Subcutaneous abdominal adipose tissue (tissue), 5 donors: ENCODE results near the gene KRTAP4-11.
"Not testable (repeated sequence)": the region's sequence is repeated elsewhere in the genome, so short reads cannot be mapped to it uniquely, and the experiment has no call there.

Experiments used
- H3K27ac ChIP-seq: one replicate; pipeline ENCODE4 v1.7.0; 2013; ENCODE audit warnings: low read depth, mild to moderate bottlenecking, inconsistent platforms, low read length, moderate library complexity
- H3K27me3 ChIP-seq, 5 donors: one replicate each; pipeline ENCODE4 v1.7.0; 2013; ENCODE audit warnings: low read length in 5 of 5, inconsistent platforms in 1 of 5; ENCODE audit not compliant: control insufficient read depth in 5 of 5, insufficient read depth in 4 of 5
- H3K36me3 ChIP-seq, 5 donors: one replicate each; pipeline ENCODE4 v1.7.0; 2013; ENCODE audit warnings: low read length in 5 of 5; ENCODE audit not compliant: control insufficient read depth in 5 of 5, insufficient read depth in 5 of 5
- H3K4me1 ChIP-seq, 5 donors: one replicate each; pipeline ENCODE4 v1.7.0; 2013; ENCODE audit warnings: low read length in 5 of 5, mild to moderate bottlenecking in 3 of 5, moderate library complexity in 1 of 5; ENCODE audit not compliant: control insufficient read depth in 5 of 5, insufficient read depth in 5 of 5
- H3K4me3 ChIP-seq, 5 donors: one replicate each; pipeline ENCODE4 v1.7.0; 2013; ENCODE audit warnings: low read length in 5 of 5, low read depth in 1 of 5
- H3K9ac ChIP-seq, 5 donors: one replicate each; pipeline ENCODE4 v1.7.0; 2013; ENCODE audit warnings: low read length in 5 of 5, mild to moderate bottlenecking in 4 of 5, moderate library complexity in 3 of 5
- H3K9me3 ChIP-seq, 5 donors: one replicate each; pipeline ENCODE4 v1.7.0; 2013; ENCODE audit warnings: low read length in 5 of 5; ENCODE audit not compliant: control insufficient read depth in 5 of 5
- donor health status: healthy.
- donor health status: healthy.
- donor health status: healthy.
- donor health status: healthy.
- donor health status: healthy.

Gene KRTAP4-11

DNA sequence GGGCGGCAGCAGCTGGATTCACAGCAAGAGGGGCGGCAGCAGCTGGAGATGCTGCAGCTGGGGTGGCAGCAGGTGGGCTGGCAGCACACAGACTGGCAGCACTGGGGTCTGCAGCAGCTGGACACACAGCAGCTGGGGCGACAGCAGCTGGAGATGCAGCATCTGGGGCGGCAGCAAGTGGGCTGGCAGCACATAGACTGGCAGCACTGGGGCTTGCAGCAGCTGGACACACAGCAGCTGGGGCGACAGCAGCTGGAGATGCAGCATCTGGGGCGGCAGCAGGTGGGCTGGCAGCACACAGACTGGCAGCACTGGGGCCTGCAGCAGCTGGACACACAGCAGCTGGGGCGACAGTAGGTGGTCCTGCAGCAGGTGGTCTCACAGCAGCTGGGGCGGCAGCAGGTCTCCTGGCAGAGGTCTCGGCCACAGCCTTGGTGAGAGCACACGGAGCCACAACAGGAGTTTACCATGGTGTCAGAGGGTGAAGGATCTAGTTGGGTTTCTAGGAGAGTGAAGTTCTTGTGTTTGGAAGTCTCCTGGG is at the start of gene KRTAP4-11:
Gene KRTAP4-11 (minus strand): TSS at position 528 of the 541 bp plus-strand sequence. CDS start 58 bp downstream, at position 470.
- H3K9me3 ChIP-seq, H3K4me3 ChIP-seq, H3K27me3 ChIP-seq, H3K9ac ChIP-seq, H3K4me1 ChIP-seq, H3K36me3 ChIP-seq, H3K27ac ChIP-seq: not testable (repeated sequence)

- Histone ChIP-seq H3K4me1 (no peaks in the 10 kb centered on the region), H3K9me3 (no peaks in the 10 kb centered on the region), H3K27ac (no peak overlapping the region), H3K4me3 (no peak overlapping the region), H3K27me3 (no peaks in the 10 kb centered on the region), H3K9ac (no peak overlapping the region), H3K36me3 (no peaks in the 10 kb centered on the region)
Measured at GRCh38 chr17:41167561-41167960, 49.4 kb upstream of the KRTAP4-11 start.

DNA sequence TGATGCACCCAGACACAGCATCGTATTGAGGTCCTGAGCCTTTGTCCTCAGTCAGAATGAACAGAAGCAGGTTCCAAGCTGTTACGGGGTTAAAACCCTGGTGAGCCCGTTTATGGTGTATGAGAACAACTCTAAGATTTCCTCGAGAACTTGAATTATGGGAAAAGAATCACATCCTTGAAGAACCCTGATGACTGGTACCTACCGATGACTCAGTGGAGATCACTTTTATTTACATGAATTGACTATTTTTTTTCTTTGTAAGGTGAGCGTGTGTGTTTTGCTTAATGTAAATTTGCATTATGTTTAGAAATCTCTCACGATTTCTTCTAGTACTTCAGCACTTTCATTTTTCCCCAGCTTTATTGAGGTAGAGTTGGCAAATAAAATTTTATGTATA is 45.7 kb upstream of the KRTAP4-11 start:
- Histone ChIP-seq H3K9me3 (no peaks in the 10 kb centered on the region), H3K36me3 (no peaks in the 10 kb centered on the region), H3K4me3 (no peak overlapping the region), H3K9ac (no peak overlapping the region), H3K27me3 (peaks cover 0 to 4% (median 0%) of the 10 kb centered on the region in 5 donors), H3K27ac (no peak overlapping the region), H3K4me1 (no peaks in the 10 kb centered on the region)

GRCh38 chr17:41160648-41161047 is 42.5 kb upstream of the KRTAP4-11 start, which contains the start of gene KRTAP4-4:
Gene KRTAP4-4, minus strand, starts transcription at chr17:41160748. Its CDS starts 57 bp downstream, at chr17:41160691.
- Histone ChIP-seq H3K27me3 (peaks cover 0 to 4% (median 0%) of the 10 kb centered on the region in 5 donors), H3K27ac (no peak within 1 kb of the TSS), H3K4me3 (no peak within 1 kb of the TSS), H3K9ac (no peak within 1 kb of the TSS), H3K9me3 (no peaks in the 10 kb centered on the region), H3K4me1 (no peaks in the 10 kb centered on the region), H3K36me3 (no peaks in the 10 kb centered on the region)

DNA sequence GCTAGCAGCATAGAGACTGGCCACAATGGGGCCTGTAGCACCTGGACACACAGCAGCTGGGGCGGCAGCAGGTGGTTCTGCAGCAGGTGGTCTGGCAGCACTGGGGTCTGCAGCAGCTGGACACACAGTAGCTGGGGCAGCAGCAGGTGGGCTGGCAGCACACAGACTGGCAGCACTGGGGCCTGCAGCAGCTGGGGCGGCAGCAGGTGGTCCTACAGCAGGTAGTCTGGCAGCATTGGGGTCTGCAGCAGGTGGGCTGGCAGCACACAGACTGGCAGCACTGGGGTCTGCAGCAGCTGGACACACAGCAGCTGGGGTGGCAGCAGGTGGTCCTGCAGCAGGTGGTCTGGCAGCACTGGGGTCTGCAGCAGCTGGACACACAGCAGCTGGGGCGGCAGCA is 42.0 kb upstream of the KRTAP4-11 start:
- H3K27me3 ChIP-seq, H3K9ac ChIP-seq, H3K27ac ChIP-seq, H3K36me3 ChIP-seq, H3K4me3 ChIP-seq, H3K9me3 ChIP-seq, H3K4me1 ChIP-seq: not testable (repeated sequence)

- H3K9ac ChIP-seq, result no peak overlapping the region
- no peak overlapping the region for H3K27ac ChIP-seq
- no peaks in the 10 kb centered on the region for H3K4me1 ChIP-seq
- peaks cover 0 to 5% (median 0%) of the 10 kb centered on the region in 5 donors for H3K27me3 ChIP-seq
- no peak overlapping the region for H3K4me3 ChIP-seq
- no peaks in the 10 kb centered on the region for H3K36me3 ChIP-seq
- H3K9me3 ChIP-seq, result no peaks in the 10 kb centered on the region
Measured at GRCh38 chr17:41153856-41154255, 35.7 kb upstream of the KRTAP4-11 start.

DNA sequence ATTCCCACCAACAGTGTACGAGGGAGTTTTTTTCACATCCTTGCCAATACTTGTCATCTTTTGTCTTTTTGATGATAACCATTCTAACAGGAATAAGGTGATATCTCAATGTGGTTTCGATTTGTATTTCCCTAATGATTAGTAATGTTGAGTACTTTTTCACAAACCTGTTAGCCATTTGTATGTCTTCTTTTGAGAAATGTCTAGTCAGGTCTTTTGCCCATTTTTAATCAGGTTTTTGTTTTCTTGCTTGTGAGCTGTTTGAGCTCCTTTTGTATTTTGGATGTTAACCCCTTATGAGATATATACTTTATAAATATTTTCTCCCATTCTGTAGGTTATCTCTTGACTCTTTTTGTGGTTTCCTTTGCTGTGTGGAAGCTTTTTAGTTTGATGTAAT is 33.4 kb upstream of the KRTAP4-11 start:
- H3K4me1 ChIP-seq, result no peaks in the 10 kb centered on the region
- H3K27me3 ChIP-seq, result peaks cover 0 to 5% (median 0%) of the 10 kb centered on the region in 5 donors
- H3K4me3 ChIP-seq, result no peak overlapping the region
- no peak overlapping the region for H3K9ac ChIP-seq
- H3K36me3 ChIP-seq, result no peaks in the 10 kb centered on the region
- no peak overlapping the region for H3K27ac ChIP-seq
- H3K9me3 ChIP-seq, result no peaks in the 10 kb centered on the region

DNA sequence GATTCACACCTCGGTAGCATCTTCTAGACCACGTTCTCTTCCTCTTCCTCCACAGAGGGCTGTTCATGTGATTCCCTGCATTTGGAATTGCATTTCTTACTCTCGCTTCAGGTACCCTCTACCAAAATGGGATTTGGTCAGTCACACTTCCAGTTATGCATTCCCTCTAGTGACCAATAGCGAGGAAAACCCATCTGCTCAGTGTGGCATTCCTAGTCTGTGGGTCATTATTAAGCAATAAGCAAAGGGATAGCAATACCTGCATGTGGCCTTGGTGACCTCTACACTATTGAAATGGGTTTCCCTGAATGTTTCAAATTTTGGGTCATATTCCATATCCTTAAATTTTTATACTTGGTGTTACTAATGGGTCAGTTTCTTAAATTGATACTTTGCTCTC is 31.9 kb upstream of the KRTAP4-11 start:
- Histone ChIP-seq H3K4me3 (no peak overlapping the region), H3K9me3 (no peaks in the 10 kb centered on the region), H3K27ac (no peak overlapping the region), H3K9ac (no peak overlapping the region), H3K27me3 (peaks cover 0 to 5% (median 0%) of the 10 kb centered on the region in 5 donors), H3K4me1 (no peaks in the 10 kb centered on the region), H3K36me3 (no peaks in the 10 kb centered on the region)

GRCh38 chr17:41149652-41149985 is 31.4 kb upstream of the KRTAP4-11 start, which contains the start of gene KRTAP4-5:
Gene KRTAP4-5, minus strand, starts transcription at chr17:41149825. Its CDS starts 58 bp downstream, at chr17:41149767.
- H3K27ac ChIP-seq, result no peak within 1 kb of the TSS
- peaks cover 0 to 5% (median 0%) of the 10 kb centered on the region in 5 donors for H3K27me3 ChIP-seq
- no peaks in the 10 kb centered on the region for H3K9me3 ChIP-seq
- no peak within 1 kb of the TSS for H3K9ac ChIP-seq
- H3K4me1 ChIP-seq, result no peaks in the 10 kb centered on the region
- H3K4me3 ChIP-seq, result no peak within 1 kb of the TSS
- H3K36me3 ChIP-seq, result no peaks in the 10 kb centered on the region

DNA sequence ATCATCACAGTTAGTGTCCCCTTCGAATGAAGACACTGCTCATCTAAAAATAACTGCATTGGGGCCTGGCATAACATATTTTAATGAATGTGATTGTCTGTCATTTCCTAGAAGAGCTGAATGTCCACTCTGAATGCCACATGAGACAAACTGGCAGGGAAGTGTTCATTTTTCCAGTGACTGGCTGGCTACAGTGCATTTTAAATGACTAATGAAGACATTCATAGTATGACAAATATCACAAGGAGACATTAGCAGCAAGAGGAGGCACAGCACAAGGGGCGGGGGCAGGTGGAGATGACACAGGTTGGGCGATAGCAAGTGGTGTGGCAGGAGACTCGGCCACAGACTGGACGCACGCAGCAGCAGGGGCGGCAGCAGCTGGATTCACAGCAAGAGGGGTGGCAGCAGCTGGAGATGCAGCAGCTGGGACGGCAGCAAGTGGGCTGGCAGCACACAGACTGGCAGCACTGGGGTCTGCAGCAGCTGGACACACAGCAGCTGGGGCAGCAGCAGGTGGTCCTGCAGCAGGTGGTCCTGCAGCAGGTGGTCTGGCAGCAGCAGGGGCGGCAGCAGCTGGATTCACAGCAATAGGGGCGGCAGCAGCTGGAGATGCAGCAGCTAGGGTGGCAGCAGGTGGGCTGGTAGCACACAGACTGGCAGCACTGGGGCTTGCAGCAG is 30.9 kb upstream of the KRTAP4-11 start:
- H3K9ac ChIP-seq, H3K27me3 ChIP-seq, H3K36me3 ChIP-seq, H3K27ac ChIP-seq, H3K9me3 ChIP-seq, H3K4me3 ChIP-seq, H3K4me1 ChIP-seq: not testable (repeated sequence)
